ENCODE data around the gene ARL11.

The ARL11 gene

GRCh38 chr13:49627831-49628652, at the start of gene ARL11:
ARL11 (plus strand) TSS chr13:49628507; CDS start chr13:49630448, 1,941 bp downstream.
- Histone ChIP-seq H3K9ac (no peak within 1 kb of the TSS), H3K27me3 (ENCODE audit: control insufficient read depth, insufficient read depth, low read length) (no peaks in the 10 kb centered on the region), H2AFZ (peak within 1 kb of the TSS; percentile 46), H3K27ac (no peak within 1 kb of the TSS), H3K4me2 (ENCODE audit: low read length) (no peak within 1 kb of the TSS), H3K9me3 (ENCODE audit: control insufficient read depth, low read length) (no peaks in the 10 kb centered on the region), H3K4me1 (peaks cover 4% of the 10 kb centered on the region), H3K79me2 (no peaks in the 10 kb centered on the region), H3K36me3 (ENCODE audit: control insufficient read depth, insufficient read depth, low read length) (no peaks in the 10 kb centered on the region), H3K4me3 (ENCODE audit: low read depth, low read length) (no peak within 1 kb of the TSS)
- TF ChIP-seq CTCF (IDR thresholded peaks at IDR 0.05), result no peak

GRCh38 chr13:49579501-49579900, 48.8 kb upstream of the ARL11 start:
- Histone ChIP-seq H3K79me2 (no peaks in the 10 kb centered on the region), H3K27me3 (ENCODE audit: control insufficient read depth, insufficient read depth, low read length) (no peaks in the 10 kb centered on the region), H3K27ac (no peak overlapping the region), H2AFZ (no peak overlapping the region), H3K4me1 (no peaks in the 10 kb centered on the region), H3K4me2 (ENCODE audit: low read length) (no peak overlapping the region), H3K9me3 (ENCODE audit: control insufficient read depth, low read length) (no peaks in the 10 kb centered on the region), H3K36me3 (ENCODE audit: control insufficient read depth, insufficient read depth, low read length) (no peaks in the 10 kb centered on the region), H3K4me3 (ENCODE audit: low read depth, low read length) (no peak overlapping the region), H3K9ac (no peak overlapping the region)
- TF ChIP-seq CTCF (IDR thresholded peaks at IDR 0.05), result no peak

- Histone ChIP-seq H2AFZ (no peak overlapping the region), H3K27me3 (ENCODE audit: control insufficient read depth, insufficient read depth, low read length) (no peaks in the 10 kb centered on the region), H3K4me1 (no peaks in the 10 kb centered on the region), H3K79me2 (no peaks in the 10 kb centered on the region), H3K9me3 (ENCODE audit: control insufficient read depth, low read length) (no peaks in the 10 kb centered on the region), H3K36me3 (ENCODE audit: control insufficient read depth, insufficient read depth, low read length) (no peaks in the 10 kb centered on the region), H3K4me2 (ENCODE audit: low read length) (no peak overlapping the region), H3K9ac (no peak overlapping the region), H3K27ac (no peak overlapping the region), H3K4me3 (ENCODE audit: low read depth, low read length) (no peak overlapping the region)
- TF ChIP-seq CTCF (IDR thresholded peaks at IDR 0.05), result no peak
Observed at GRCh38 chr13:49580980-49581680, 47.2 kb upstream of the ARL11 start.

- Histone ChIP-seq H2AFZ (peak overlapping the region; percentile 93), H3K9ac (no peak overlapping the region), H3K4me1 (no peaks in the 10 kb centered on the region), H3K79me2 (no peaks in the 10 kb centered on the region), H3K9me3 (ENCODE audit: control insufficient read depth, low read length) (no peaks in the 10 kb centered on the region), H3K27ac (peak overlapping the region; percentile 49), H3K27me3 (ENCODE audit: control insufficient read depth, insufficient read depth, low read length) (no peaks in the 10 kb centered on the region), H3K4me3 (ENCODE audit: low read depth, low read length) (peak overlapping the region; percentile 87), H3K4me2 (ENCODE audit: low read length) (peak overlapping the region; percentile 88), H3K36me3 (ENCODE audit: control insufficient read depth, insufficient read depth, low read length) (no peaks in the 10 kb centered on the region)
- TF ChIP-seq CTCF (IDR thresholded peaks at IDR 0.05), result no peak
Observed at GRCh38 chr13:49584771-49585182, 43.5 kb upstream of the ARL11 start.

Measured in parathyroid adenoma (tissue), 2 donors.